Activated T-cell treated with anti-CD3 and anti-CD28 coated beads, Interleukin-2, amount 50 U/mL, for 48 hours (primary cell): Measurements from ENCODE around the gene RUNX3.
A peak's percentile ranks its signal among the peaks of the same experiment; 100 is the strongest.

Experiments
- DNase-seq, 2 experiments: peaks; one replicate each; pipeline ENCODE4 v3.0.0-alpha.2; 2020

The RUNX3 gene

DNA sequence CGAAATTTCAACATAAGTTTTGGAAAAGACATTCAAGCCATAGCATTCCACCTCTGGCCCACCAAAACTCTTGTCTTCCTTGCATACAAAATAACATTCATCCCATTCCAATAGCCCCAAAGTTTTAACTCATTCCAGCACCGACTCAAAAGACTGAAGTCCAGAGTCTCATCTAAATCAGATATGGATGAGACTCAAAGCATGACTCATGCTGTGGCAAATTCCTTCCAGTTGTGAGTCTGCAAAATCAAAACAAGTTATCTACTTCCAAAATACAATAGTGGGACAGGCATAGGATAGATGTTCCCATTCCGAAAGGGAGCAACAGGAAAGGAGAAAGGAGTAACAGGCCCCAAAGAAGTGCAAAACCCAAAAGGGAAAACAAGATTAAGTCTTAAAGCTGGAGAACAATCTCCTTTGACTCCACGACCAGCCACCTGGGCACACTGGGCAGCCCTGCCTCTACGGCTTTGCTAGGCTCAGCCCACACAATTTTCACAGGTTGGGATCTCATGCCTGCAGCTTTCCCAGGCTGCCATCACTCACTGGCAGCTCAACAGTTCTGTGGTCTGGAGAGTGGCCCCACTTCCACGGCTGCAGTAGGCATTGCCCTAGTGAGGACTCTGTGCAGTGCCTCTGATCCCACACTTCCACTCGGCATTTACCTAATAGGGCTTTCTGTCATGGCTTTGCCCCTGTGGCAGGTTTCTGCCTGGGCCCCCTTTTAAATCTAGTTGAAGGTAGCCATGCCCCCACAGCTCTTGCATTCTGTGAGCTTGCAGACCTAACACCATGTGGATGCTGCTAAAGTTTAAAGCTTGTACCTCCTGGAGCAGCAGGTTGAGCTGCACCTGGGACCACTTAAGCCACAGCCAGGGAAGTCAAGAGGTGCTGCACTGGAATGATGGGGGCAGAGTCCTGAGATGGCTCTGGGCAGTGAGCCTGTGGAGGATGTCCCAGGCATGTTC lies 51.0 kb downstream of the RUNX3 start:
- peak; percentile 8 to 12 for DNase-seq

DNA sequence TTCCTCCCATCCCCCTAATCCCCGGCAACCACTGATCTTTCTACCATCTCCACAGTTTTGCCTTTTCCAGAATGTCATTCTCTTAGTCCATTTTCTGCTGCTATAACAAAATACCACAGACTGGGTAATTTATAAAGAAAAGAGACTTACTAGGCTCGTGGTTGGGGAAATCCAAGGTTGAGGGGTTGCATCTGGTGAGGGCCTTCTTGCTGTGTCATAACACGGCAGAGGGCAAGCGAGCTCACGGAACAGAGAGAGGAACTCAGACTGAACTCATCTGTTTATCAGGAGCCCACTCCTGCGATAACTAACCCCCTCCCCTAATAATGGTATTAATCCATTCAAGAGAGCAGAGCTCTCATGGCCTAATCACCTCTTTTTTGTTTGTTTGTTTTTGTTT lies 52.0 kb downstream of the RUNX3 start:
- peak in 1 of 2 experiments; percentile 11 for DNase-seq

DNA sequence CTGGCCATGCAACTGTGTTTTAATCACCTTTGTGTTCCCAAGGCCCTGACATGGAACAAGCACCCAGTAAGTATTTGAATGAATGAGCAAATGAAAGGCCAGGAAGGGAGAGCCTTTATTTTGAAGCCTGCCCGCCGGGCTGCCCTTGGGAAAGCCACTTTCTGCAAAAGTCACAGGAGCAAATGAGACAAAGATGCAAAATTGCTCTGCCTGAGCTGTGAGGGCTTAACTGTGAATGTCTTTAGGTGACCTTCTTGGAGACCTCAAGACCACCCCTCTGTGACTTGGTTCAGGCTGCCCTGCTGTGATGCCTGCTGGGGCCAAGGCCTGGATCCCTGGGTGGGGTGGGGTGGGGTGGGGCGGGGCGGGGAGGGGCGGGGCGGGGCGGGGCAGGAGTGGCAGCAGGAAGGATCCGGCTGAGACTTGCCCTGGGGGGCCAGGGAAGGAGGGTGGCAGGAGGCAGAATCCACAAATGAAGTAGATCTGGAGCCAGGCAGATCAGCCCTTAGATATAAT lies 54.0 kb downstream of the RUNX3 start:
- DNase-seq: no peak

DNA sequence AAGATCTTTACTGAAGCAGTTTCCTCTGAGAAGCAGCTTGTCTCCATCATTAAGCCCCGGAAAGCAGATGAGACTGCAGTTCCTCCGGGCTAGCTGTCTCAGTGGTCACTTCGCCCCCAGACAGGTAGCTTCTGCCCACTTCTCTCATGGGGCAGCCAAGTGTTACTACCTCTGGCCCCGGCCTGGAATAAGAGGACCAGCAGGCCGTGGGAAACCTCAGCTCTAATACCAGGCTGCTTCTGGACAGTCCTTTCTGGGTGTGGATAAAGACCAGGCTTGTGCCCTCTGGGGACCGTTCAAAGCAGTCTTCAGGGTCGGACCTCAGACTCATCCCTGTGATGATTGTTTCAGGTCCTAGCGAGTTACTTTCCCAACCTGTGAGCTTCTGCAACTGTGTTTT lies 54.8 kb downstream of the RUNX3 start:
- DNase-seq: peak in 1 of 2 experiments; percentile 4

DNA sequence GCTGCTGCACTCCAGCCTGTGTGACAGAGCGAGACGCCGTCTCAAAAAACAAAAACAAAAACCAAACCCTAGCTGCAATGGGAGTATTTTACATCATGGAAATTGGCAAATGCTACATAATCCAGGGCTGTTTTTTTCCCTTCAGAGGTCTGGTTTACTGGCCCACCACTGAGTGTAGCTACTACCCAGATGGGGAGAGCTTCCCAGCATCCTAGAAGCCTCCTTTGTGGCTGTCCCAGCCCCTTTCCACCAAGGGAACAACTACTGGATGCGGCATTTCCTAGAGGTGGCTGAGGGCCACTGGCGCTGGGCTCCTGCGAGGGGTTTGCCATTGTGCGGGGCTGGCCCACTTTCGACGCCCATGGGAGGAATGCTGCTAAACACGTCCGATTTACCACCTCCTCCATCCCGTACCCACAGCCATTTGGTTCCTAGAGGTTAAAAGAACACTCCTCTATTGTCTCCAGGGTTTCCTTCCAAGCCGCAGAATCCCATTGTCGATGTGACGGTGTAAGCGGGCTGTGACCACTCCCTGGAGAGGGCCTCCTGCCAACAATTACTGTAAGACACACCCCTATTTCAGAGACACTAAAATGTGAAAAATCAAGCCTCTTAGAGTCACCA lies 55.4 kb downstream of the RUNX3 start:
- no peak for DNase-seq

DNA sequence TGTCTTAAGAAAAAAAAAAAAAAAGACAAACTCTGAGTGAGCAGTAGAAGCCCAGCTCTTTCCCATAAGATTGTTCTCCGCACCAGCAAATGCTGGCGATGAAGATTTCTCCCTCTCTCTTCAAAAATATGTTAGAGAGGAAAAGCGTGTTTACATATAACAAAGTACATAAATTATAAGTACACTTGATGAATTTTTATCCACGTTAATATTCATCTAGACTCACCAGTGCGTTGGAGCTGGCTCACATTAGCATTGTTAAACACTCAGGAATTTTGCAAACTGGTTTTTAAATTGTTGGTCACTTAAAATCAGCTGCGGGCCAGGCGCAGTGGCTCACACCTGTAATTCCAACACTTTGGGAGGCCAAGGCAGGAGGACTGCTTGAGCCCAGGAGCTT lies 56.0 kb downstream of the RUNX3 start:
- DNase-seq: no peak

DNA sequence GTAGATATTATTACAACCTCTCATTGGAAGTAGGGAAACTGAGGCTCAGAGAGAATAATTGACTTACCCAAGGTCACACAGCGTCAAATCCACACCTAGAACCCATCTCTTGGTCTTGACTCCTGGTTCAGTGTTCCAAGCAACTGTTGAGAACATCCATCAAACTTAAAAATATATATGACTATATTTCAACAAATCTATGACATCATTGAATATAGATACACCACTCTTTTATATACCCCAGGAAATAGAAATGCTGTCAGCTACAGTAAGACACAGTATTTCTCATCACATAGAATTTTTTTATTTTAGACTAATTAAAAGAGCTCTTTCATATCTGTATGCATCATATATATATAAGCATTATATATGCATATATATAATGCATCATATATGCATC lies 56.9 kb downstream of the RUNX3 start:
- no peak for DNase-seq

DNA sequence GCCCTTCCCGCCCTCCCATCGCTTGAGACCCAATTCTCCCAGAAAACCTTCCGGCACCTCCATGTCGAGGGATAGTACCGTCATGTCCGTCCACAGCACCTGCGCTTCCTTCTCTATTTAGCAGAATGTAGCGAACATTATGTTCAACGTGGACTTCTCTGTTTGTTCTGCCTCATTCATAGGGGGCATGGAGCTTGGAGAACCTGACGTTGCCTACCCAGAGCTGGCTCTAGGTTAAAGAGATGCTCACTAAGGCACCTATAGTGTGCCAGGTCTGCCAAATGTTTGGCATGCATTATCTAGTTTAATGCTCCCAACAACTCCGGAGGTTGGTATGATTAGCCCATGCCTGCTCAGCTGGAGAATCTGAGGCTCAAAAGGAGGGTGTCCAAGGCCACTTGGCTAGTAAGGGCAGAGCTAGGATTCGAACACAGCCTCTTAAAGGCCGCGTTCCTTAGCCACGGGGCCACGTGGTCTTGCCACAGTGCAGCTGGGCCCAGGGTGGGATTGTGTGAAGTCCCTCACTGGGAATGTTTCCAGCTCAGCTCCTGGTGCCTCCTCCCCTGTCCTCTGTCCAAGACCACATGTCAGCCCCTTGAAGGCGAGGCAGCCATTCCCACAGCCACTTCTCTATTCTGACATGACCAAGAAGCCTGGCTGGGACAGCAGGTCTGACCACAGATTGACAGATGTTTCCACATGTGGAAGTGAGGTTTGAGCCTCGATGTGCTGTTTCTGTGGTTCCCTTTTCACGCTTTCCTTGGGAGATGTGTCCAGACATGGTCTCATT lies 57.8 kb downstream of the RUNX3 start:
- peak in 1 of 2 experiments; percentile 13 for DNase-seq

DNA sequence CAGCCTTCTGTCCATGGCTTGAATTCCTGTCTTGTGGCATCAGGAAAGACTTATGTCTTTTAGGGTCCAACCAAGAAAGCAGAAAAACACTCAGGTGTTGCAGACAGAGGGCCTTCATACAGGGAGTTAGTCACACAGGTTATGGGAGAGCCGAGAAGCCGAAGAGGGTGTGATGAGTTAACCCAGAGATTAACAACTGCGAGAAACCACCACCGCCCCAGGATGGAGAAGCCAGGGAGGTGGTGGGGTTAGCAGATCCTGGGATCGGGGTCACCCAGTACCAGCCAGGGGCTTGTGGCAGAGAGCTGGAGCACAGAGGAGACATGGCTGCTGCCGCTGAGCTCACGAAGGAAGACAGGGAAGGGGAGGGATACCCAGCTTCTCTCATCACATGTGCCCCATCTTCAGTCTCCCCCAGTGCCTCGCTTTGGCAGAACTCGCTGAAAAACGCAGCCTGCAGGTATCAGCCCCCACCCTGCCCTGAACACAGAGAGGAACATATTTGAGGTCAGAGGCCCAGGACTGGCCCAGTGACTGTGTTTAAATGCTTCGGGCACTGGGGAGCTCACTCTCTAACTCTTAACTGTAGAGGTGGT lies 58.7 kb downstream of the RUNX3 start:
- DNase-seq: peak in 1 of 2 experiments; percentile 15

DNA sequence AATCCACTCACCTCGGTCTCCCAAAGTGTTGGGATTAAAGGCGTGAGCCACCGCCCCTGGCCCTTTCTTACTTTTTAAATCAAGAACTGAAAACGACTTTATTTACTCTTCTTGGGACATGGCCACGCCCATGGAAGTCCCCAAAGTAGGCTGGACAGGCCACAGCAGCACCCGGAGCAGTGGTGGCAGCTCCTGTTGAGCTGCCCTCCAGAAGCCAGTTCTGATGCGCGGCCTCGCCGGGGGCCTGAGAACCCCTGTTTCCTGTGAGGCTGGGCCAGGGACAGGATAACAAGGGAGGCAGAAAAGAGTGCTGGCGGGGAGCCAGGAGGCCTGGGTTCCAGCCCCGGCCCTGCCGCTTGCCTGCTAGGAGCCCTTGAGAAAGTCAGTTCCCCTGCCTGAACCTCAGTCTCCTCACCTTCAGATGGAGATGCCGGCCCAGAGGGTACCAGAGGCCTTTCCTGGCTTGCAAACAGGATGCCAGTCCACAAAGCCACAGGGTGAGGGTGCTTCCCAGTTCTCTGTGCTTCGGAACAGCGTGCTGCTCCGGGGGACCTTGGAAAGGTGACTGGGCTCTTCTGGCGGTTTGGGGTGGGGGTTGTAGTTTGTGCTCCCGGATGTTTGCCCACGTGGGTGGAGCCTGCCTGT lies 59.4 kb downstream of the RUNX3 start:
- peak in 1 of 2 experiments; percentile 39 for DNase-seq

DNA sequence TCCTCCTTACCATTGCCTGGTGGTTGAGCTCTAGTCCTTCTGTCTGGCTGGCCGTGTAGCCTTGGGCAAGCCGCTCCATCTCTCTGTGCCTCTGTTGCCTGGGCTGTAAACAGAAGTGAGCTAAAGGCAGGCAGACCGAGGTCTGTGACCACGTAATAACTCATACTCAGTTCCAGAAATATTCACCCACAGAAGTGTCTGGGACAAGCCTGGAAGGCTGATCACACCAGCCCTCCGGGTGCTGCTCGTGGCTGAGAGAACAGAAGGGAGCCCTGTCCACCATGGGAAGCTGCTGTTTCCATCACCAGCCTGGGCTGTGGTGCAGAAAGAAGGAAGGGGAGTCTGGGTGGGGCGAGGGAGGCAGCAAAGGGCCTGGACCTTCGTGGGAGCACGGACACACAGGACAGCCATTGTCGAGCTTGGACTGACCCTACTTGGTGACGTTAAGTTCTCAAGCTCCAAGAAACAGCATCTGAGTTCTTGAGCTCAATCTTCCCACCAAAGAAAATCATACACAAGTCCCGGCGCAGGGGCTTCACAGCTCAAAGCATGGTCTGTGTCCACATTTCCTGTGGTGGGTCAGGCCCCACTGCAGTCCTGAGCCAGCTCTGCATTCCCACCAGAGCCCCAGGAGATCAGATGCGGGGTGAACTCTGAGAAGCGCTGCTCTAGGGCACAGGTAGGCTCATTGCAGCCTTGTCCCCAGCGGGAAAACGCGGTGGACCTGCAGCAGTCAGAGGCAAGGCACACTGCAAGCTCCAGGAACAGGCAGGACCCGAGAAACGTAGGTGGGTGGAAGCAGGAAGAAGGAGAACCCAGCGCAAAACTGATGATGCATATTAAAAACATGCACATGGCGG lies 61.8 kb downstream of the RUNX3 start:
- no peak for DNase-seq

DNA sequence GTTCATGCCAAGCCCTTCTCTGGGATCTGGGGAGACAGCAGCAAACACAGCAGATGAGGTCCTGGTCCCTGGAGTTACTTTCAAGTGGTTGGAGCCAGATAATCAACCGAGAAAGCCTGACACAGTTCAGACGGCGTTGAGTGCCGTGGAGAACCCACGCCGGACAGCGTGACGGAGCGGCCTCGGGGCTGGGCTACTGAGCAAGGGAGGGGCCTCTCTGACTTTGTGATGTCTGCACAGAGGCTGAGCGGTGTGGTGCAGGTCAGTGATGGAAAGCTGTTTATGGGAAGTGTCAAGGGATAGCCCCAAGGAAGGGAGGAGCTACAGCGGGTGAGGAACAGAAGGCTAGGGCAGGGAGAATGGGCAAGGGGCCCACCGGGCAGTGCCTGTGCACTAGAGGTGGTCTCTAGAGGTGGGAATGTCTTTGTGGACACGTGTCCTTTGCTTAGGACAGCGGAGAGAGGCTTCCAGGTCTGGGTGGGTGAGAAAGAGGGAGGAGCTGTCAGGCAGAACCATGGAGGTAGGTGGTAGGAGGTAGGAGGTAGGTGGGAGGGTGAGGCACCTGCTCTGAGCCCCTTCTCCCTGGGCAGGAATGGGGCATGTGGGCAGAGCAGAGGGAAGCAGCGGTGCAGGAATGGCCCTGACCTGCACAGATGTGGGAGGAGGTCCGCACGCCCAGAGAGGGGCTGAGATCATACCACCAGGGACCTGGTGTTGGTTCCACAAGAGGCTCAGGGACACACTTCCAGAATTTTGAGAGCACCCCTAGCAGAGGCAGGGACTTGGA lies 62.8 kb downstream of the RUNX3 start:
- DNase-seq: no peak

DNA sequence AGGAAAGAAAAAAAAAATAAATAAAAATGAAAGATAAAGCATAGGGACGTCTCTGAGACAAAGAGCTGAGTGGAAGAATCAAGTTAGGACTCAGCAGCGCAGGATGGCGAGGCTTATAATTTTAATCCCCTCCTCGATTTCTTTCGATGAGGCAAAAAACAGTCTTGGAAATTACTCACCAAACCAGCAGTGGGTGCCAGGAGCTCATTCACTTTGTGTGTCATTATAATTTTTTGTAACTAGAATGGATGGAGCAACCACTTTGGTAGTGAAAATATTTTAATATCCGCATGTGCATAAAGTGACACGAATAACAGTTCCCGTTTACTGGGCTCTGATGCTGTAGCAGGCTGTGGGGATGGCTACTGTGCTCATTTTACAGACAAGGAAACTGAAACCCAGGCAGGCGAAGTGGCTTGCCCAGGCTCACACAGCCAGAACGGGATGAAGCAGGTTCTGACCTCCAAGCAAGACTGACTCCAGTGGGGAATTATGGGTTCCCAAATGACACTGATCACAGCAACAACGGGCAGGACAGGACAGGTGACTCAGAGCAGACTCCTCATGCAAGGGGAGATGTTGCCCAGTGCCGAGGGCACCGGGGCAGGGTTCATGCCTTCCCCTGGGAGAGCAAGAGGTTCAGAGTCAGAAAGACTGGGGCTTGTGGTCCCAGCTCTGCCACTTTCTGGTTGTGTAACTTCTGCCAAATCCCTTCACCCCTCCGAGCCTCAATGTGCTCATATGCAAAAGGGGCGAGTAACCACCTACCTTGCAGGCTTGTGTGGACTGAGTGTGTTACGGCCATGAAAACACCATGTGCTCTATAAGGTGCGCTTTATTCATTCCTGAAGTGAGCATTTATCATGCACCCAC lies 63.6 kb downstream of the RUNX3 start:
- DNase-seq: no peak

DNA sequence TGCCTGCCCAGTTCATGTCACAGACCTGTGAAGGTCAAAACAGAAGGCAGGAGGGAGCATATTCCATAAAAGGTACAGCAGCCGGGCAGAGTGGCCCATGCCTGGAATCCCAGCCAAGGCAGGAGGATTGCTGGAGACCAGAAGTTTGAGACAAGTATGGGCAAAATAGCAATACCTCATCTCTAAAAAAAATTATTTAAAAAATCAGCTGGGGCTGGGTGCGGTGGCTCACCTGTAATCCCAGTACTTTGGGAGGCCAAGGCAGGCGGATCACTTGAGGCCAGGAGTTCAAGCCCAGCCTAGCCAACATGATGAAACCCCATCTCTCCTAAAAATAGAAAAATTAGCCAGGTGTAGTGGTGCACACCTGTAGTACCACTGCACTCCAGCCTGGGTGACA lies 64.5 kb downstream of the RUNX3 start:
- no peak for DNase-seq

DNA sequence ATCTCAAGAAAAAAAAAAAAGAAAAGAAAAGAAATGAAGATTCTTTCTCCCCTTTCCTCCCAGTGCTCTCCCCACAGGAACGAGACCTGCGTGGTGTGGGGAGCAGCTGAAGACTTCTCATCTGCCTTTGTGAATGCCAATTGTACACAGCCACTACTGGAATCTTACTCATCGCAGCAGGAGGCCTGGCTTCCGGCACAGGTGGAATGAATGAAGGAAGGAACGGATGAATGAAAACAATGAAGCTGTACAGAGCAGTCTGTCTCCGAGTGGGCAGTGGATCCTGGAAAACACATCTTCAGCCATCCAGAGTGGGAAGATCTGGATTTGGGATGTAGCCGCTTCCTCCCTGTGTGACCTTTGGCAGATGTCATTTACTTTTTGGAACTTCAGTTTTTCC lies 64.9 kb downstream of the RUNX3 start:
- no peak for DNase-seq

DNA sequence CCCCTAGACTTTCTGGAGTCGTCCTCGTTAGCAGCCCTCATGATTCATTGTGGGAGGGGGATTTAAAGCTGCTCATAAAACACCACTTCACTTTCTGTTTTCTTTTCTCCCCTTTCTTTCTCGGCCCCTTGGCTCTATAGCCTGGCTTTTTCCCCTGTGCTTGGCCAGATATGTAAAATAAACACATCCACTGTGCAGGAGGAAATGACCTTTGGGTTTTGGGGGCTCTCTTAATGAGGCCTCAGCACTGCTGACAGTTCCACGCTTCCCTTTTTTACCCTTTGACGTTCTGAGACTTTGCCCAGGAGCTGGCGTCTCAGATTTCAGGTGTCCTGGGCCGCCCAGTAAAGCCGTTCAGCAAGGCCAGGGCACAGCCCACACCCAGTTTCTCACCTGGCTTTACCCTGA lies 65.7 kb downstream of the RUNX3 start:
- DNase-seq: no peak

DNA sequence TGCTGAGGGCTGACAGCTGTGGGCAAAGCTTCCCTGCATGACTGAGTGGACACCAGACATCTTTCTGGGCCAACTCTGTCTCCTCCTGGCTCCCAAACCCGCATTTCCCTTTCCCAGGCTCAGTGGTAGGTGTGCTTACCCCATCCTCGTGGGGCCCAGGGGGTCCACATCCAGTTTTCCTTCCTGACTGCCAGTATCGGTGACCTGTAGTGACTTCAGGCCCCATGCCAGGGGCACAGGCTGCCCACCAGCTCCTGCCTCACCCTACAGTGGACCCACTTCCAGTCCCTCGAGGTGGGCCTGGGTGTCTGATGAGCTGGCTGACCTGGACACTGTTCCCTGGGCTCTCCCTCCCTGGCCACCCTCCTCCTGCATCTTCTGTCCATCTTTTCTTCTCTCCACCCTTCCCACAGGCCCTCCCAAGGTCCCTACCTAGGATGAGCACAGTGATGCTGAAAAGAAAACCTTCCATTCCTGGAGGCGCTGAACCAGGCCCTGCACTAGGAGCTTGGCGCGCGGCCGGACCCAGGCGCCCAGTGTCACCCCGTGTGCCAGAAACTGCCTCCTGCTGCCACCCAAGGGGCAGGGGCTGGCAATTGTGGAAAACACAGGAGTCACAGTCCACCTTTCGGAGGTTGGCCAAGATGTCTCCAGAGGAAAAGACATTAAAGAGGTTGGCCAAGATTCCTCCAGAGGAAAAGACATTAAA lies 67.1 kb downstream of the RUNX3 start:
- no peak for DNase-seq
